ENCODE measurements around the gene ARHGEF19.
"Not testable (repeated sequence)": the region's sequence is repeated elsewhere in the genome, so short reads cannot be mapped to it uniquely, and the experiment has no call there.

Gene ARHGEF19

GRCh38 chr1:16222716-16223115 lies 10.3 kb upstream of the ARHGEF19 start:
- in situ Hi-C loops (cut with MboI; ENCODE audit: low sequenced_read_pairs), result not testable (repeated sequence)

DNA sequence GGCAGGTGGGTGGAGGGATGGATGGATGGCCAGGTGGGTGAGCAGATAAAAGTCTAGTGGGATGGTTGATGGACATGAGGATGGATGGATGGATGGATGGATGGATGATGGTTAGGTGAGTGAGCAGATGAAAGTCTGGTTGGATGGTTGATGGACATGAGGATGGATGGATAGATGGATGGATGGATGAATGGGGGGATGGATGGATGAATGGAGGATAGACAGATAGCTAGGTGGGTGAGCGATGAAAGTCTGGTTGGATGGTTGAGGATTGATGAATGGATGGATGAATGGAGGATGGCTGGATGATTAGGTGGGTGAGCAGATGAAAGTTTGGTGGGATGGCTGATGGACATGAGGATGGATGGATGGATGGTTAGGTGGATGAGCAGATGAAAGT lies 9.0 kb upstream of the ARHGEF19 start:
- in situ Hi-C loops (cut with MboI; ENCODE audit: low sequenced_read_pairs), result no loop called here

GRCh38 chr1:16219968-16220500 lies 7.6 kb upstream of the ARHGEF19 start:
- in situ Hi-C loops (cut with MboI; ENCODE audit: low sequenced_read_pairs), result no loop called here

DNA sequence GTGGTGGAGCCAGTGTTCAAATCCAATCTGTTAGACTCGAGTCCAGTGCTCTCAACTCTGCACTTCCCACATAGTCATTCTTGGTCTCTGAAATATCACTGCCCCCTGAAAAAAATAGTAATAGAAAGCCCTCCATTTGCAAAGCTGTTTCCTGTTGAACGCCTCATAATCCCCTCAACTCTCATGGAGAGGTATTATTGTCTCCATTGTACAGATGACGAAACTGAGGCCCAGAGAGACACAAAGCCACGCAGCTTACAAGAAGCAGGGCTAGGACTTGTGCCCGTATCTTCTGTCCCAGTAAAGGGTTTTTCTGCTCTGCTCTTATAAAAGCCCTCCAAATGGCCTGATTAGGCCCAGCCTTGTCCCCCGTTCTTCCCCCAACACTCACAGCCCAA lies 6.2 kb upstream of the ARHGEF19 start:
- in situ Hi-C loops (cut with MboI; ENCODE audit: low sequenced_read_pairs), result no loop called here

GRCh38 chr1:16218014-16218673 lies 5.7 kb upstream of the ARHGEF19 start:
- in situ Hi-C loops (cut with MboI; ENCODE audit: low sequenced_read_pairs), result no loop called here

DNA sequence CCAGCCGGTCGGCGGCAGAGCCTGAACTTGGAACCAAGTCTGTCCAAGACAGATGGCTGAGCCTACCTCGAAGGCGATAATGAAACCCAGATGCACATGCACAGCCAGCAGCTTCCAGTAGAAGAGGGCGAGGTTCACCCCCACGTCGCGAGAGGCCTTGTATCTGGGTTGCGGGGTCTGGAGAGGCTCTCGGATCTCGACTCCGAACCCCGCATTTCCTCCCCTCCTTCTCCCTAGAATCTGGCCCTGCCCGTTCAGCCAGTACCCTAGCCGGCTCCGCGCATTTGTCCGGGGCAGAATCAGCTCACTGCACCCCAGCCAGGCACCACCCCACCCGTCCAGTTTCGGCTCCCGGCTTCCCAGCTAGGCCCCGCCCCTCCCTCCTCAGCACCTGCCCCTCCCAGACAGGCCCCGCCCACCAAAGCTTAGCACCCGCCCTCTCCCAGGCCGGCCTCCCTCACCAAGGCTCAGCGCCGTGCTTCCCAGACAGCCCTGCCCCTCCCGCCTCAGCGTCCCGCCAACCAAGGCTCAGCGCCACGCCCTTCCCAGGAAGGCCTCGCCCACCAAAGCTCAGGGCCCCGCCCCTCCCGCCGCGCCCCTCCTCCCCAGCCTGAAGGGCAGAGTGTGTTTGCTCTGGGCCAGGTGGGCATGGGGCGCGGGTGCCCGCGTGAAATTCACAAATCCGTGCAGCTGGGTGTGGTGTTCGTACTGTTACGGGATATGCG lies 4.8 kb upstream of the ARHGEF19 start:
- in situ Hi-C loops (cut with MboI; ENCODE audit: low sequenced_read_pairs), result no loop called here

GRCh38 chr1:16215882-16216753 lies 3.7 kb upstream of the ARHGEF19 start:
- in situ Hi-C loops (cut with MboI; ENCODE audit: low sequenced_read_pairs), result no loop called here

- in situ Hi-C loops (cut with MboI; ENCODE audit: low sequenced_read_pairs), result not testable (repeated sequence)
These were observed 2.8 kb upstream of the ARHGEF19 start for GRCh38 chr1:16215240-16215639.

GRCh38 chr1:16213544-16213943 lies 1.1 kb upstream of the ARHGEF19 start:
- in situ Hi-C loops (cut with MboI; ENCODE audit: low sequenced_read_pairs), result not testable (repeated sequence)

- in situ Hi-C loops (cut with MboI; ENCODE audit: low sequenced_read_pairs), result no loop called here
These were observed 561 bp upstream of the ARHGEF19 start for GRCh38 chr1:16213013-16213412.

DNA sequence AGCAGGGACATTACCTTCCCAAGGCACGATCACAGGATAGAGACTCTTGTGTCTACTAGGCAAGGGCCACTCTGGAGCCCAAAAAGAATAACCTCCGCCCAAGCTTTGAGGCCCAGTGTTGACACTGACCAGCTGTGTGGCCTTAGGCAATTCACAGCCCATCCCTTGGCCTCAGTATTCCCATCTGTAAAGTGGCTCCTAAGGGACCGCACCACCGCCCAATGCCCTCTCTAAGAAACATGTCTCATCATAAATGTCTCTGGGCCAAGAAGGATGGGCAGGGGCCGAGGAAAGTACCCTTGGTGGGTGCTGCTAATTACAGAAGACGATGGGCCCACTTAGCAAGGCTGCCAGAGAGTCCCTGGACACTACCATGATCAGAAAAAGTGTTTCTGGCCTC lies 628 bp downstream of the ARHGEF19 start:
- in situ Hi-C loops (cut with MboI; ENCODE audit: low sequenced_read_pairs), result no loop called here

DNA sequence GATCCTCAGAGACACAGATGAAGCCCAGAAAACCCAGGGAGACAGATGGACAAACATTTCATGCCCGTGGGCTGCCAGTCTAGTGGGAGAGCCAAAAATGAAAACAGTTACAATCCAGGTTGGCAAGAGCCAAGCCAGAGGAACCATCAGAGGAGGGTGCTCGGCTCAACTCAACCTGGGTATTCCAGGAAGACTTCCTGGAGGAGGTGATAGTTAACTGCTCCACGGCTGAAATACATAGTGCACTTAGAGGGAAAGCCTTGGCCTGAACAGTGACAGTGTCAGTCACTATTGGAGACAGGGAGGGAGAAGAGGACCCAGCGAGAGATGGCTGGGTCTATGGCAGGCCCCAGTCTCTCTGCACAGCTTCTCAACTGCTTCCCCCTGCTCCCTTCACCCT lies 1.9 kb downstream of the ARHGEF19 start:
- in situ Hi-C loops (cut with MboI; ENCODE audit: low sequenced_read_pairs), result no loop called here

DNA sequence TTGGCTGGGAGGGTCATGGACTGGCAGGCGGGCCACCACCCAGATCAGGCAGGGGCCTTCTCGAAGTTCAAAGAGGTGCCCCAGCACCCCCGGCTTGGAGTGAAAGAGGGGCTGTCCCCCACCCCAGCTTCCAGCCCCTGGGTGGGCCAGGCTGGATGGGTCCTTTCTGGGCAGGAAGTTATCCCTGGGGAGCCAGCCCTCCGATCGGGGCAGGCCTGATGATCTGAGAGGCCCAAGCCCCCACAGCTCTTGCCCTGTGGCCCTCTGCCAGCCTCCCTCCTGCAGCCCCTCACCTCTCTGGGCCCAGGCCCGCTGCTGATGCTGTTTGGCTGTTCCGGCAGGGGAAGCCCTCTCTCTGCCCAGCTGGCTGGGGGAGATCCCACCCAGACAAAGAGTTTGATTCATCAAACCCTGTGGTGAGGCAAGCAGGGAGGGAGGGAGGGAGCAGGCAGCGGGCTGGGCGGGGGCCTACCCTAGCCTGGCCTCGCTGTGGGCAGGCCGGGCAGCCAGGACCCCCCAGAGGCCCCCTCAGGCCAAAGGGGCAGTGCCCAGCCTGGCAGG lies 2.5 kb downstream of the ARHGEF19 start:
- in situ Hi-C loops (cut with MboI; ENCODE audit: low sequenced_read_pairs), result no loop called here

- in situ Hi-C loops (cut with MboI; ENCODE audit: low sequenced_read_pairs), result no loop called here
These were observed 3.2 kb downstream of the ARHGEF19 start for GRCh38 chr1:16209132-16209846.

- in situ Hi-C loops (cut with MboI; ENCODE audit: low sequenced_read_pairs), result no loop called here
These were observed 4.0 kb downstream of the ARHGEF19 start for GRCh38 chr1:16208270-16208987.

- in situ Hi-C loops (cut with MboI; ENCODE audit: low sequenced_read_pairs), result no loop called here
These were observed 4.9 kb downstream of the ARHGEF19 start for GRCh38 chr1:16207318-16208269.

- in situ Hi-C loops (cut with MboI; ENCODE audit: low sequenced_read_pairs), result no loop called here
These were observed 5.7 kb downstream of the ARHGEF19 start for GRCh38 chr1:16206547-16207317.

All from HL-60/S4 treated with retinoic acid at 250 ng/mL for 4 days and 3 days (cell line).